NCI-H1092 treated with DMSO at 0.1 percent for 48 hours (cell line): ENCODE measurements around the gene KIF11.

Experiments used
- DNase-seq: peaks from one replicate; lab custom pipeline; 2025; lab: John Stamatoyannopoulos, UW

The KIF11 gene

DNA sequence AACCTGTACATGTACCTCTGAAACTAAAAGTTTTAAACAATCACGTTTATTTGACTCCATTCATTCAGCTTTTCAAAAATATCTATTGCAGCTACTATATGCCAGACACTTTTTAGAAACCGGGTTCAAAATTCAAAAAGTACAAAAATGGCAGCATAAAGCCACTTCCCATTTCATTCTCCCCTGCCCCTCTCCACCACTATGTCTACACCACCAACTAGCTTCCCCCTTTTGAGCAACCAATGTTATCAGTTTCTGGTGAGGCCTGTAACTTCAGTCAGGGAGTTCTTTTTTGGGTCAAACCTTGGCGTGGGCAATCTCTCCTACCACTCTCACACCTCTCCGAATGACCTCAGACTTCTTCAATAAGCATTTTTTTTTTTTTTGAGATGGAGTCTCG is 85.3 kb downstream of the KIF11 start:
- DNase-seq: no peak

DNA sequence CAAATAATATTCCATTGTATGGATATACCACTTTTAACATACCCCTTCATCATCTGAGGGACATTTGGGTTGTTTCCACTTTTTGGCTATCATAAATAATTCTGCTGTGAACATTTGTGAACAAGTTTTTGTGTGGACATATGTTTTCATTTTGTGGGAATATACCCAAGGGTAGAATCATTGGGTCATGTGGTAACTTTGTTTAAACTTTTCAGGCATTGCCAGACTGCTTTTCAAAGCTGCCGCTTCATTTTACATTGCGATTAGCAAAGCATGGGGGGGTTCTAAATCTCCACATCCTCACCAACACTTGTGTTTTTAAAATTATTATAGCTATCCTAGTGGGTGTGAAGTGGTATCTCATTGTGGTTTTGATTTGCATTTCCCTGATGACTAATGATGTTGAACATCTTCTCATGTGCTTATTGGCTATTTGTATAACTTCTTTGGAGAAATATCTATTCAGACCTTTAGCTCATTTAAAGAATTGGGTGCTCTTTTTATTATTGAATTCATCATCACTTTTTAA is 88.4 kb downstream of the KIF11 start:
- DNase-seq: no peak

DNA sequence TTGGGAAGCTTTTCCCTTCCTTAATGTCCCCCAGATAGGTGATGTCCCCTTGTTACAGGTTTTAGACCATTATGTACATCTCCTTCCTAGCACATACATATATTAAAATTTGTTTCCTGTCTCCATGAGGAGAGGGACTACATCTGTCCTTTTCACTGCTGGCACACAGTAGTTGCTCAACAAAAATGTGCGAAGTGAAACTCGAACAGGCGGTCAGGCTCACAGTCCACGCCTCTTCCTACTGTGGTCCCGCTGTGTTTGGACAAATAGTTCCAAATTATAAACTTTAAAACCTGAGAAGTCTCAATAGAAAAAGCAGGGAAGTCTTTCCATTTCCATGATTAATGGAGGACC is 95.6 kb downstream of the KIF11 start:
- DNase-seq: no peak

DNA sequence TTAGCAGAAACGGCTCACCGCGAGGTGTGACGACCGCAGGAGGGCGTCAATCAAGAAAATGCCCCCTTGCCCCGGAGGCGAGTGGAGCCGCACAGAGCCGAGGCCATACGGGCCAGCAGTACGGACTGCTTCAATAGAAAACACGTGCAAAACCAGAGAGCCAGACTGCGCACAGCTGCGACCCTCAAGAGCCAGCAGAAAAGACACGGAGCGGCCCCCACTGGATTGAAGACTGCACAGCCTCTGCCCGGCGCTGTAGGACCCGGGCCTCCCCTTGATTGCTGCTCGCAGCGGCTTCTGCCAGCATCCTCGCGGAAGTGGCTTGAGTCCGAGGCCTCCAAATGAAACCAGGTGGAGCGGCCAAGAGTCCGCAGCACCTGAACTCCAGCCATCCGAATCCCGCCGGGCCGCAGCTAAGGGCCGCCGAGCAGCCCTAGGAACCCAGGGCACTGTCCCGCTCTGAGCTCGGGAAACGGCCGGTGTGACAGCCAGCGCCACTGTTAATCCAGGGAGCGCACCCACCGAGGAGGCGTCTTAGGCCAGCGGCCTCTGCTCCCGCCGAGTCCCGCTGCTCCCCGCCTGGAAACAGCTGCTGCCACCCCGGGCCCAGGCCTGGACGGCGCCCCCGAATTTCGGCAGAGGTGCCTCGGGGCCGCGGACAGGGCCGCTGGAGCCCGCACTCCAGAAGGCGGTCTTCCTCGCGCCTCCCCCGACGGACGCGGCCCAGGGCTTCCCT is 96.2 kb downstream of the KIF11 start:
- DNase-seq: peak; percentile 50

DNA sequence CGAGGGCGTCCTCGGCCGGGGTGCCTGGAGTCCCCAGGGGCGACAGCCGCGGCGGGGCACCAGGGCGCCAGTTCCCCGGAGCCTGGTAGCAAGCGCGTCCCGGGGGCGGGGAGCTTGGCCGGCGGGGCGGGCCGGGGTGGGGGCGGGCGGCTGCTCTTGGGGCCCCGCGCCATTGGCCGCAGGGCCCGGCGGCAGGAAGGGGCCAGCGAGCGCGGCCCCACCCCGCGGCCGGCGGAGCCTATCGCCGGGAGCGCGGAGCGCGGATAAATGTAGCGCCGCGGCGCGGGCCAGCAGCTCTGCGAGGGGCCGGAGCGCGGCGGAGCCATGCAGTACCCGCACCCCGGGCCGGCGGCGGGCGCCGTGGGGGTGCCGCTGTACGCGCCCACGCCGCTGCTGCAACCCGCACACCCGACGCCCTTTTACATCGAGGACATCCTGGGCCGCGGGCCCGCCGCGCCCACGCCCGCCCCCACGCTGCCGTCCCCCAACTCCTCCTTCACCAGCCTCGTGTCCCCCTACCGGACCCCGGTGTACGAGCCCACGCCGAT is 96.8 kb downstream of the KIF11 start, which contains the start of gene HHEX:
Gene HHEX, plus strand, starts transcription at position 293 of the 548 bp plus-strand sequence. Its CDS starts 32 bp downstream, at position 325.
- peak; percentile 14 for DNase-seq

DNA sequence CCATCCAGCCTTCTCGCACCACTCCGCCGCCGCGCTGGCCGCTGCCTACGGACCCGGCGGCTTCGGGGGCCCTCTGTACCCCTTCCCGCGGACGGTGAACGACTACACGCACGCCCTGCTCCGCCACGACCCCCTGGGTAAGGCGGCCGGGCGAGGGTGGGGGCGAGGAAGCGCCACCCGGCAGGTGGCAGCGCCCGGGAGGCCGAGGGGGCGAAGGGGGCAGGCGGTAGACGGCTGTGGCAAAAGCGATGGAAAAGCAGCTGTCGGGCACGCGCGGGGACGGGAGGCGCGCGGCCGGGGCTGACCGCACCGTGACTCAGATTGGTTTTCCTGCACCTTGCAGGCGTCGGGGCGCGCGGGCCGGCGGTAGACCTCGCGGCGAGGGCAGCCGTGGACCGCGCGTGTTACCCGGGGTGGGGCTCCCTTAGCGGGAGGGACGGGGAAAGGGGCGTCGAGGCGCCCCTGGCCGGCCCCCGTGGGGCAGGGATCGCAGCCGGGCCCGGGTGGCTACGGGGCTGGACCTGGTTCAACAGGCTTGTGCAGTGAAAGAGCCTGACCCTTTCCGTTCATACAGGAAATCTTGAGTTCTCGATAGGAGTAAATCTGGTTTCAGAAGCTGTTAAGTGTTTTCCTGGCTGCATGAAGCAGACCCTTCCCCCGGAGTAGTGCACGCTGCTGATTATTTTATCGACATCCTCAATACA is 97.4 kb downstream of the KIF11 start:
- no peak for DNase-seq

DNA sequence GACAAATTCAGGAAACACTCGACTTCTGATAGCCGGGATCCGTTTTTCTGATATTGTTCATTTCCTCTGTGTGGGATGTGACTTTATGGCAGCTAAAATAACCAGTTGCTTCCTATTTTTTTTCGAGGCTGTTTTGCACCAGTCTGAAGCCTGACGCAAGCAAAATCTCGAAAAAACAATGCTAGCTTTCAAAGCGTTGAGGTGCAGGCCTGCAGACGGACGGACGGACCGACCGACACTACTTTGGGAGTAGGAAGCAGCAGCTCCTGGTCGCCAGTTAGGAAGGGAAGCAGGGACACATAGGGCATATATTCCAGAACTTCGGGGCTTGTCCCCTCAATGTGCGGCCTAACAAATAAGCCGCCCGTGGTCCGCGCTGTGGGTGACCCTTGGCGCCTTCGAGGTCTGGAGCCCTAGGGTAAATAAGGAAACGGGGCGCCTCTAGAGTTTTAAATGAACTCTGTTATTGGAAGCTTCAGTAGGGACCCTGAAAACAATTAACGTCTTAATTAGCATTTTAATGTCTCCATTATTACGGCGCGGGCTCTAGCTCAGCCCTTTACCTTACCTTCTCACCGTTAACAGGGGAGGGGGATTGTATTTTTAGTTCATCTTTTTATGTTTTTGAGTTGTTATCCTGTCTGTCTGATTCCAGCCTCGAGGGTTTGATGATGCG is 98.1 kb downstream of the KIF11 start:
- no peak for DNase-seq

DNA sequence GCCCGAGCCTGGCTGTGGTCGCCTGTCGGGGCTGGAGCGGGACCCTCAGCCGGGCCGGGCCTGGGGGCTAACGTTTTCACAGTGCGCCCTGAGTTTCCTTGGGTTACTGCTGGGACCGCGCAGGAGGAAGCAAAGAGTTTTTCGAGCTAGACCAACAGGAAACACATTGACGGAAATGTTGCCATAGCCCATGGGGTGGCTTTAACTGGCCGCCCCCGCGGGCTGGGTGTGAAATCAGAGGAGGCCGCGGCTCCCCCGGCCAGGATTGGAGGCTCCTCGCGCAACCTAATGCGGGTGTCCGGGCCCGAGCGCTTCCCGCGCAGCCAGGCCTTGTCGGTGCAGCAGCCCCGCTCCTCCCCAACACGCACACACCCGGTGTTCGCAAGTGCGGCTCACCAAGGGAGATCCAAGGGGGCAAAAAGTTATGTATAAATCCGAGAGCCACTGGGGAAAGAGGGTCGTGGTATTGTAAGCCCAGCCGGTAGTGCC is 98.7 kb downstream of the KIF11 start:
- no peak for DNase-seq

DNA sequence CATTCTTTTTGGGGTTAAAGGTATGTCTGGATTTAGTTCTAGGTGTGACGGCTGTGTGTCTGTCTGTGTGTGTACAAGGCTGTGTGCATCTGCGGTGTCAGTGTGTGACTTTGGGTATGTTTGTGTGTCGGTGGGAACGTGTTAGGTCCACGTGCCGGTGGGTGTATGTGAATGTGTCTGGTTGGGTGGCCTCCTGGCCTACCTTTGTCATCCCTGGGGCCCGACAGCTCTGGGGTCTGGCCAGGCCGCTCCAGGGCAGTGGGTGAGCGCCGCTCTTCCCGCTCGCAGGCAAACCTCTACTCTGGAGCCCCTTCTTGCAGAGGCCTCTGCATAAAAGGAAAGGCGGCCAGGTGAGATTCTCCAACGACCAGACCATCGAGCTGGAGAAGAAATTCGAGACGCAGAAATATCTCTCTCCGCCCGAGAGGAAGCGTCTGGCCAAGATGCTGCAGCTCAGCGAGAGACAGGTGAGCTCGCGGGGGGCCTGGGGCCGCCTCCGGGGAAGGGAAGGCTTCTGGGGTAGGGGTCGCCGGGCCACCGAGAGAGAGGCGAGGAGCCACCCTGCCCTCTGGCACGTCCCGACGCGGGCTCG is 99.2 kb downstream of the KIF11 start:
- no peak for DNase-seq

DNA sequence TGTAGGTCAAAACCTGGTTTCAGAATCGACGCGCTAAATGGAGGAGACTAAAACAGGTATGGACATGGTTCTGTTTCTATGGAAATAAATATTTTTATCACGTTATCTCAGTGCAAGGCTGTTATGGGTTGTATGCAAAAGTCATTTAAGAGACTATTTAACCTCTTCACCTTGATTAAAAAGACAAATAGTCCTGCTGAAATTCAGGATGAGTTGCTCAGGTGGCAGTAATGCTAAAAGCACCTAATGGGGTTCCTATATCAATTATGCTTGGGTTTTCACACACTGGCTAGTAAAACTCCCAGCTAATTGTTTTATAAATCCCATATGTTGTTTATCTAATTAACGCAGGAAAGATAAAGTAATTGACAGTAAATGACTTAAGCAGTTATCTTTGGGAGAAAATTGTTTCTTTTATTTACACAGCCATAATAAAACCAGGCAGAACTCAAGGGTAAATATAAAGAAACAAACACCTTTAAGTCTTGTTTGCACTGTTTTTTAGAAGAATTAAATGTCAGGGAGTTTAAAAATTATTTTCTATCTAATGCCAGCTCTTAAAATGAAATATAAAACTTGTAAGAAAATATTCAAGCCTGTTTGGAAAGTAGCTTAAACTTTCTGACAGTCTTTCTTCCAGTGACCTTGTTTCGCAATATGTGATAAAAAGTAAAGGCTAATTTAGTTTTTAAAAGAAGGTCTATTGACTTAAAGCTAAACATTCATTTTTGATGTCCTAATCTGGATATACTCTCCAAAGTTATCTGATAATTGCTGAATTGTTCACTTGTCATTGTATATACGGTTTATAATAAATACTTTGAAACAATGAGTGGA is 100.0 kb downstream of the KIF11 start:
- no peak for DNase-seq

DNA sequence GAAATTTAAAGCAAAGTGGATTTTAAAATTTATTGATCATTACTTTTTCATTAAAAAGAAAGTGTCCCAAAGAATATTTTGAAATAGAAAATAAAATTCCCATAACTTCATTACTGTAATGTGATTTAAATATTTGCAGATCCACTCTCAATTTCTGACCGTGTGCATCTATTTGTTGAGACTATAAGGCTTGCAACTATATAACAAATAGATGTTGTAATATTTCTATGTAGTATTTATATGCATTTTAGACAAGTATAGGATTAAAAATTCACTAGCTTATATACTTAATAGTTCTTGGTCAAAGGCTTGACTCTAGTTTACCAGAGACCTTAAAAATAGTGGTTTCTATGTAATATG is 100.6 kb downstream of the KIF11 start:
- no peak for DNase-seq

DNA sequence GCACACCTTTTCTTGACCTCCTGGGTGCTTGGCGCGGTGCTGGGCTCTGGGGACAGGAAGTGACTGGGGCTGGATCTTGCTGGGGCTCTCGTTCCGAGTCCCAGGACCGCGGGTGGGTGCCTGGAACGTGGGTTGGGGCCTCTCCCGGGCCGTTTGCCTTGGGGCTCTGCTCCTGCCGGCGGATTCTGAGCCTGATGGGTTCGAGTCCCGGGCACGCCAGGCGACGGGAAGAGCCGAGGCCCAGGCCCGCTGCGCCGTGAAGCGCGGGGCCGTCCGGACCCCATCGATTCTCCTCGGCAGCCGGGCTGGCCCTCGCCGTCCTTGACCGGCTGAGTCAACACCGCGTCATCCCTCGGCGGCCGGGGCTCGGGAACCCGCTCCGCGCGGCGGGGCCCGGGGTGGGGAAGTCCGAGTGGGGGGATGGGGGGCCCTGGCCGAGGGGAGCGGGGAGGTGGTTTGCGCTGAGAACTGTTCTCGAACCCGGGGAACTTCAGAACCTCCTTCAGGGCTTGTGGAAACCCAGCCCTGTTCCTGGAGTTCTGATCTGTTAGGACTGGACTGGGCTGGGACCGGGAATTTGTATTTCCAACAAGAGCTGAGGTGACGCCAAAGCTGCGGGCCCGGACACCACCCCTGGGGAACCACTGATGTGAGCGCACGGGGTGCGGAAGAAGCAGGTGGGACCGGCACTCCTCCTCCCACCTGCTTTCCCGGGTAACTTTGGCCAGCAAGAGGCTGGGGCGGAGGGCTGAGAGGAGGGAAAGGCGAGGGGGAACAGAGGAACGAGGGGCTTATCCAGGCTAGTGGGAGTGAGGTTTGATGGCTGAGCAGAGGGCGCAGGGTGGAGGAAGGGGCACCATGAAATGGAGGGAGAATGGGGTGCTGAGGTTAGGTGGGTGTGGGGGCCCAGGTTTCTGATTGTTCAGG is 103.0 kb downstream of the KIF11 start:
- no peak for DNase-seq

DNA sequence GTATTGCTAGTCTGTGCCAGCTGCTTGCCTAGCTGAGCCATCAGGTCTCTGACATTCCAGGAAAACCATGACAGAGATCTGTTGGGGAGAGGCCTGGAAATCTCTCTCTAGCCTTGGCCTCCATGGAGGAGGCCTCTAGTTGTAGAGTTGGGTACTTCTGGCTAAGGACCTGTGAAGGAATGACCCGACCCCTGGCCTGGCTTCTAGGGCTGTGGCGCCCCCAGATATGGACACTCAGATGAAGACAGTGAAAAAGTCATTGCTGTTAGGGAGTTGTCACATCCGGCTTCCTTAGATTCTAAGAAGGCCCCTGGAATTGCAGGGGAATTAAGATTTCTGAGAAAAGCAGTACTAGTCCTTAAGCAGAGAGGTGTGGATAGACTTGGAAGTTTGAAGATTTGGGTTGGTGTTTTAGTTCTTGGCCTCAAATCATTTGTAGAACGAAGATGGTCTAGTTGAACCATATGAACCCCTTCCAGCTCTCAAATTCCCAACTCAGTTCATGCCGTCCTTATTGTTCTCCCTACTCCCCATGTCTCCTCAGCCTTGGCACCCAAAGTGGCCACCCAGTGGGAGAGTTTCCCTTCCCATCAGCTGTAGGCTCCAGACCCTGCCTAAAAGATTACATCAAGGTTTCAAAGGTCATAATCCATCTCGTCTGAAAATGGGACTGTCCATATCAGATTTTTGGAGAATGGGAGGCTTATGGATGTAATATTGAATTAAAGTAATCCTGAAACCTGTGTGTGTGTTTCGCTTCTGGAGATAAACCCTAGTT is 103.9 kb downstream of the KIF11 start:
- no peak for DNase-seq

DNA sequence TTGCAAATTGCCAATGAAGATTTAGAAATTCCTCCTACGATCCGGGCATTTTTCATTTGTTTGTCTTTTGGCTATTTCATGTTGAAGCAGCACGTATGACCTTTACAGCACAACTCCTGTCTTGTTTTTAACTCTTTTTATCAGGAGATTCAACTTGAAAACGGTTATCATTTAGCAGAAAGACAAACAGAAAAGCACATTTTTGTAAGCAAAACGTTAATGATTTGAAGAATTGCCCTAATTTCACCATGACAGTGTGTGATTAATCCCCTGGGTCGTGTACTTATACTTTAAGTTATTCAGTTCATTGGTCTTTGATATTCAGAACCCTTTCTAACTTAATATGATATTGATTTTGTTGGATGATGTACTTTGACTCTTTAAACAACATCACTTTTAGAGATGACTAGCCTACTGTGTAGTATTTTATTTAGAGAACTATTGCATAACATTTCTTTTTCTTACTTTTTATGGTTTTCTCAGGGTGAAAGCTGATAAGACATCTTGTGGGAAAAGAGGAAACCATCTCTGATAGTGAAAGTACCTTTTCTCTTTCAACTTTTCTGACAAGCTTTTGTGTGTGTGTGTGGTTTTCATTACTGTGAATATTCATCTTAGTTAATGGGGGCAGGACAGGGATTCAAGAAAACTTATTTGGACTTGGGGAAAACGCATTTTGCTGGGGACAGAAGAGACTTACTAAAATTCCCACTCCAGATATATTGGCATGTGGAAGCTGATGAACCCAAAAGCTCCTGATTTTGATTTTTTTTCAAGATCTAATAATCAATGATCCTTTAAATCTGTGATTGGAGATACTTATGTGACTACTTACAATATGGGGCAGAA is 105.0 kb downstream of the KIF11 start:
- DNase-seq: no peak

DNA sequence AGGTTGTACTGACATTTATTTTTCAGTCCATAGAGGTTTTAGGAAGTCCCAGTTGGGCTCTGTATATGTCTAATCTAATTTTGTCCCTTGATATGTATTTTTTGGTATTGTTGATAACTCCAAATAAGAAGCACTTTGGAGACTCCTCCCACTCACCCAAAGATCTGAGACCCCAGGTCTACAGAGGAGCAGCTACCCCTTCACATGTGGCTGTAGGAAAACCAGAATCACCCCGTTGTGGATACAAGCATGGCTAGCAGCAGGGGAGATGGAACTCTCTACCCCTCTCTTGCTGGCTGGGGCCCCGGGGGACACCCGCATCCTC is 106.2 kb downstream of the KIF11 start:
- no peak for DNase-seq

DNA sequence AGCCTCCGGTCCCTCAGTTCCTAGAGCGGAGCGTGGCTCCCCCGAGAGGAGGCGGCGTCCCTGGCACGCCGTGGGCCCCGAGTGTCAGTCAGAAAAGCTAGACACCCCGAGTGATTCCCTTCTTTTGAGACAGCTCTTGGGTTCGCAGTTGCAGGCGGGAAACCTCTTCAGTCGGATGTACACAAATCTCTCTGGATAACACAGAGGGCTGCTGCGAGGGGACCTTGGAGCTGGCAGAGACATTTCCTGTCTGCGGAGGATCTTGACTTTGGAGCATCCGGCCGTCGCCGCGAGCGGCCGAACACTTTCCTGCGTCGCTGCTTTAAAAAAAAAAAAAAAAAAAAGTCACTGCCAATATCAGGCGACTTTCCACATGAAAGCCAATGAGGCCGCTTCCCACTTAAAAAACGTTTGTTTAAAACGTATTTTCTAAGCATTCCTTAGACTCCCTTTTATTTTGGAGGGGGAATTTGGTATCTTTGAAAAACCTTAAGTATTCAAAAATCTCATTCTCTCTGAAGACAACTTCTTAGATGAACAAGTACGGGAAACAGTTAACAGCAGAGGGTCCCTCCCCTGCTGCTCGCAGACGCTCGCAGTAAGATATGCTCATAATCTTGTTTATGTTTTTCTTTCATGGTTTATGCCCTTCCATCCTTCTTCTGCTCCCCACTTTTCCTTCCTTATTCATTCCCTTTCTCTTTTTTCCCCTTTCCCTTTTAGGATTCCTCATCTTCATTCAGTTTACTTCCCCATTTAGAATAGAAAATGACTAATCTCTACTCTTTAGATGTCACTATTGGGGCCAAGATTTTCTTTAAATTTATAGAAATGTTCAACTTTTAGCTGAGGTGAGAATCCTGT is 106.8 kb downstream of the KIF11 start:
- peak; percentile 21 for DNase-seq

DNA sequence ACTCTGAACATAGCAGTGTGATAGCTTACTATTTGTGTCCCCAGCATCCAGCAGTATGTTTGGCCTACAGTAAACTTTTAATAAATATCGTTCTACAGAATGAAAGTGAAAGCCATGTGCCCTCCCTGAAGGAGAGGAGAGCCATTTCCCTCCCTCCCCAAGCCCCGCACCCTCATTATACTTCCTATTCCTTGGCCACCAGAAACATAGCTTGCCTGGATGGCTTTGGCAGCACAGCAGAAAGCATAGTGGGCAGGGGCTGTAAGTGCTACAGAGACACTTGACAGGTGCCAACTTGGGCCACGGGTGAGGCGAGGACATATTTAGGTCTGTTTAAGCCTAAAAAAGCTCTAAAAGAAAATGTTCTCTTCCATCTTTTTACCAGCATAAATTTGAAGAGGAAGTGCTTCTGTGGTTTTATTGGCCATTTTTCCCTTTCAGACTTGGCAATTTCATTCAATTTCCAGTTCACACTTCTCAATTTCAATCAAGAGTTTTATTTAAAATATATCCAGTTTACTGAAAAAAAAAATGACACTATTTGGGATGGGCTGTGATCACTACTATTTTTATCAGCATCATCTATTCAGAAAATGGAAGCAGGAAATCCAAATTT is 109.5 kb downstream of the KIF11 start:
- no peak for DNase-seq
